ENCODE measurements around the gene DPH3. TPM values are rescaled to one million over a fixed set of nuclear protein-coding genes. Genes with fewer than 3 reads are reported as not detected.

Gene DPH3
- total RNA-seq, 2 donors from 2014 or later: 4.9 TPM

DNA sequence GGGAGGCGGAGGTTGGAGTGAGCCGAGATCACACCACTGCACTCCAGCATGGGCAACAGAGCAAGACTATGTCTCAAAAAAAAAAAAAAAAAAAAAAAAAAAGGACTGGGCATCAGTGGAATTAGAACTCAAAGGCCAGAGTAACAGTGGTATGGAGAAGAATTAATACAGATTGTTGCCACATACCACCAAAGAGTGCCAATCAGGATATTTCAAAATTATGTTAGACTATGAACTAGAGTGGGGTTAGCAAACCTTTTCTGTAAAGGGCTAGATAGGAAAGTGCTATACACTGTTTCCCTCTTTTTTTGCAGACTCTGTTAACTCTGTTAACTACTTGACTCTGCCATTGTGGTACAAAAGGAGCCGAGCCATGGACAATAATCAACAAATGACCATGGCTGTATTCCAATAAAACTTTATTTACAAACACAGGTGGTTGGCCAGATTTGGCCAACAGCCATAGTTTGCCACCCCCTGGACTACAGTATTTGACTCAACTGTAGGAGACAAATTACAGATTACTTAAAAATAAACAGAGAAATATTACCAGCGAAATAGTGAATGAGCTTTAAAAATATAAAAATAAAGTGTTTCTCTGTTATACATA lies 28.6 kb downstream of the DPH3 start:
- Histone ChIP-seq H3K27ac (no peak overlapping the region), H3K4me1 (peaks cover 6% of the 10 kb centered on the region), H3K27me3 (no peaks in the 10 kb centered on the region), H3K36me3 (replicated peaks in 1 of 2; ENCODE audit: insufficient read depth in 1 of 2, low read depth in 2 of 2) (no peaks in the 10 kb centered on the region), H3K4me3 (no peak overlapping the region), H3K9me3 (no peaks in the 10 kb centered on the region)
- intact Hi-C loops (cut with DNase I): no loop called here
- 85 to 88% methylated on average over 4 of the region's 4 CpGs for WGBS, 2 donors
- TF ChIP-seq POLR2A (IDR thresholded peaks at IDR 0.05): no peak
- TF ChIP-seq, protein P1, sequence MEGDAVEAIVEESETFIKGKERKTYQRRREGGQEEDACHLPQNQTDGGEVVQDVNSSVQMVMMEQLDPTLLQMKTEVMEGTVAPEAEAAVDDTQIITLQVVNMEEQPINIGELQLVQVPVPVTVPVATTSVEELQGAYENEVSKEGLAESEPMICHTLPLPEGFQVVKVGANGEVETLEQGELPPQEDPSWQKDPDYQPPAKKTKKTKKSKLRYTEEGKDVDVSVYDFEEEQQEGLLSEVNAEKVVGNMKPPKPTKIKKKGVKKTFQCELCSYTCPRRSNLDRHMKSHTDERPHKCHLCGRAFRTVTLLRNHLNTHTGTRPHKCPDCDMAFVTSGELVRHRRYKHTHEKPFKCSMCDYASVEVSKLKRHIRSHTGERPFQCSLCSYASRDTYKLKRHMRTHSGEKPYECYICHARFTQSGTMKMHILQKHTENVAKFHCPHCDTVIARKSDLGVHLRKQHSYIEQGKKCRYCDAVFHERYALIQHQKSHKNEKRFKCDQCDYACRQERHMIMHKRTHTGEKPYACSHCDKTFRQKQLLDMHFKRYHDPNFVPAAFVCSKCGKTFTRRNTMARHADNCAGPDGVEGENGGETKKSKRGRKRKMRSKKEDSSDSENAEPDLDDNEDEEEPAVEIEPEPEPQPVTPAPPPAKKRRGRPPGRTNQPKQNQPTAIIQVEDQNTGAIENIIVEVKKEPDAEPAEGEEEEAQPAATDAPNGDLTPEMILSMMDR (IDR thresholded peaks at IDR 0.05): no peak
- DNase-seq (no peak), ATAC-seq (no peak)

DNA sequence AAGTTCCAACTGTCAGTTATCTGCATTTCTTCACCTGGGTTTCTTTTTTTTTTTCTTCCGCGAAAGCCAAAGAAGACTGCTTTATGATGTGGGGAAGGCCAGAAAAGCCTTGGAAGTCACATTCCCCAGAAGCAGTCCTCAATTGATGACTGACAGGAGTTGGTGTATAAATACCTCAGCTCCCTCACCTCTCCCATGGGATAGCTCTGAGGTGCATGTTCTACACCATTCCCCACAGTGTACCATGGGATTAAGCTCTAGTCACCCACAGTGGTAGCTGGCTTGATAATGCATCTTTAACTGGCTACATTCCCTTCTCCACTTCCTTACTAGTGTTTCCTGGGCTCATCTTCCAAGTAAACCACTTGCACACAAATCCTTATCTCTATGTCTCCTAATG lies 30.5 kb downstream of the DPH3 start:
- DNase-seq (no peak), ATAC-seq (no peak)
- H3K4me3 ChIP-seq: no peak overlapping the region
- 97 to 100% methylated on average over 2 of the region's 2 CpGs for WGBS, 2 donors
- no peaks in the 10 kb centered on the region for H3K27me3 ChIP-seq
- H3K36me3 ChIP-seq (replicated peaks in 1 of 2; ENCODE audit: insufficient read depth in 1 of 2, low read depth in 2 of 2): no peaks in the 10 kb centered on the region
- H3K4me1 ChIP-seq: peaks cover 5% of the 10 kb centered on the region
- TF ChIP-seq POLR2A (IDR thresholded peaks at IDR 0.05): no peak
- TF ChIP-seq, protein P1 (IDR thresholded peaks at IDR 0.05): no peak
- H3K27ac ChIP-seq: no peak overlapping the region
- no peaks in the 10 kb centered on the region for H3K9me3 ChIP-seq
- intact Hi-C loops (cut with DNase I): no loop called here

DNA sequence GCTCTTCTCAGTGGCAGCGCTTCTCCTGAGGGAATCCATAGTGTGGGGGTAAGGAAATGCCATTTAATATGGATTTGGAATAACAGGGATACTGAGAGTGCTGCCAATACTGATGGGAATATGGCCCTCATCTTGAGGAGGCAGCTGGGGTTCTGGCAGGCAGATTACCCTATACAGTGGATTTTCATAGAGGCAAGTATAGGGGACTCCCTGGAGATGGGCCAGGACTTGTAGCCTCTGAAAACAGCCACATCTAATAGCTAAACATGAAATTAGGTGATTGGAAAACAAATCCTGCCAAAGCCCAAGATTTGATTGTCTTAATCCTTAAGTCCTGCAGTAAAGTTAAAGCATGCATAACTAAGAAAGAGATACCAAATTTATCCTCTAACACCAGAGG lies 30.9 kb downstream of the DPH3 start:
- Histone ChIP-seq H3K4me3 (no peak overlapping the region), H3K27me3 (no peaks in the 10 kb centered on the region), H3K36me3 (replicated peaks in 1 of 2; ENCODE audit: insufficient read depth in 1 of 2, low read depth in 2 of 2) (no peaks in the 10 kb centered on the region), H3K4me1 (peaks cover under 1% of the 10 kb centered on the region), H3K9me3 (no peaks in the 10 kb centered on the region), H3K27ac (no peak overlapping the region)
- ATAC-seq (no peak), DNase-seq (no peak)
- WGBS, 2 donors: 95 to 100% methylated on average over 1 of the region's 1 CpG
- no peak for TF ChIP-seq POLR2A (IDR thresholded peaks at IDR 0.05)
- TF ChIP-seq, protein P1 (IDR thresholded peaks at IDR 0.05): no peak
- intact Hi-C loops (cut with DNase I): no loop called here

DNA sequence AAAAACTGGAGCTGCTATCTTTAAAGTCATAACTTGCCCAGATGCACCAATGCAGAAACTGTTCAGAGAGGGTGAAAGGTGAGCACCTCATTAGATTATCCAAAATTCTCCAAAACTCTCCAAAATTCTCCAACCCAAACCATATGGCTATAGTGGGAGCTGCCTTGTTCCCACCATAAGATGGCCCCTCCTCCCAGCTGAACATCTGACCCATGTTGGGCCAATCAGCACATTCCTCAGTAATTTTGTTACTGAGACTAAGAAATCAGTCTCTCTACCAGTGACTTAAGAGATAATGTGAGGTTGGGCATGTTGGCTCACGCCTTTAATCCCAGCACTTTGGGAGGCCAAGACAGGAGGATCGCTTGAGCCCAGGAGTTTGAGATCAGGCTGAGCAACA lies 32.8 kb downstream of the DPH3 start:
- Histone ChIP-seq H3K4me3 (no peak overlapping the region), H3K9me3 (no peaks in the 10 kb centered on the region)
- 96 to 97% methylated on average over 2 of the region's 2 CpGs for WGBS, 2 donors

DNA sequence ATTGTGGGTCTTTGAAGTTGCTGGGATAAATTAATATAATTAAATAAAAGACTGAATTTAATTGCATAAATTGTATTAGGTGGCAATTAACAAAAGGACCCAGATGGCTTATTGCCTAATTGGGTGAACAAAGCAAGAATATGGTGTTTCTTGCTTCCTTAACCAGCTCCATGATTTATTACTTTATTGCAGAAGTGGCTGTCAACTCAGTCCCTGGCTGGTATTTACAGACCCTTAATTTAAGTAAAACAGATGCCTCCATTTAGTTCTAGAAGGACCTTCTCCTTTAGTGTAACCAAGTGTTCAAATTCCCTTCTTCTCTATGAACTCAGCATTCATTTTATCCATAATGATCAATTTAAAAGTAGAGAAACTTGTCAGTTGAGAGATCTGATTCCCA lies 35.1 kb downstream of the DPH3 start:
- Histone ChIP-seq H3K4me1 (no peaks in the 10 kb centered on the region), H3K27me3 (no peaks in the 10 kb centered on the region), H3K27ac (no peak overlapping the region), H3K4me3 (no peak overlapping the region), H3K9me3 (no peaks in the 10 kb centered on the region), H3K36me3 (replicated peaks in 1 of 2; ENCODE audit: insufficient read depth in 1 of 2, low read depth in 2 of 2) (no peaks in the 10 kb centered on the region)
- DNase-seq (no peak), ATAC-seq (no peak)
- intact Hi-C loops (cut with DNase I): no loop called here
- TF ChIP-seq, protein P1 (IDR thresholded peaks at IDR 0.05): no peak
- TF ChIP-seq POLR2A (IDR thresholded peaks at IDR 0.05): no peak

More for the DNA sequence above, 32.8 kb downstream of the DPH3 start:
- ATAC-seq: no peak
- Histone ChIP-seq H3K4me1 (no peaks in the 10 kb centered on the region), H3K27me3 (no peaks in the 10 kb centered on the region), H3K36me3 (replicated peaks in 1 of 2; ENCODE audit: insufficient read depth in 1 of 2, low read depth in 2 of 2) (no peaks in the 10 kb centered on the region), H3K27ac (no peak overlapping the region)
- TF ChIP-seq POLR2A (IDR thresholded peaks at IDR 0.05): no peak
- TF ChIP-seq, protein P1 (IDR thresholded peaks at IDR 0.05): no peak
- intact Hi-C loops (cut with DNase I): no loop called here
- no peak for DNase-seq
